A549 (cell line): ENCODE results near the gene COL5A1. TPM values are rescaled to one million over a fixed set of nuclear protein-coding genes. Genes with fewer than 3 reads are reported as not detected.

Experiments
- ATAC-seq, 2 experiments: fragments of 200-7000 bp in 1 of 2; fragments of >200 bp in 1 of 2; cut with Nextera tagmentation in 1 of 2; cut with Tn5 transposase in 1 of 2; 3 replicates each; pipeline versions ENCODE4 v1.8.0 to v1.9.1; 2018 to 2020; ENCODE audit warnings: mild to moderate bottlenecking in 1 of 2, moderate library complexity in 1 of 2
- CTCF ChIA-PET: fragments of 300-600 bp; sonication (Branson Sonifier 250); formaldehyde crosslinking; extraction: SDS; loops from one replicate; lab custom pipeline; 2021; ENCODE audit warnings: antibody characterized with exemption, inconsistent platforms; lab: Yijun Ruan, JAX
- POLR2A ChIA-PET: fragments of 350-600 bp; formaldehyde crosslinking; extraction: SDS; loops from one replicate; lab custom pipeline; 2021; ENCODE audit warnings: antibody characterized with exemption, inconsistent platforms; lab: Yijun Ruan, JAX
- DNase-seq, 2 experiments: peaks; one replicate each; pipeline versions ENCODE4 v3.0.0 to v3.0.0-alpha.2; 2011 to 2016; ENCODE audit warnings: low read depth in 1 of 2, low spot score in 1 of 2
- FAIRE-seq: peaks from 2 replicates; lab custom pipeline; 2011; peaks lifted over from hg19 to GRCh38; lab: Jason Lieb, UNC
- H3K27ac ChIP-seq, 2 experiments: fragments of >200 bp; sonication (Bioruptor Twin); formaldehyde crosslinking; 3 replicates each; pipeline ENCODE4 v1.5.1; 2016 to 2017
- H3K4me1 ChIP-seq: fragments of >200 bp; sonication (Bioruptor Twin); formaldehyde crosslinking; 3 replicates; pipeline ENCODE4 v1.6.1; 2016
- H3K4me2 ChIP-seq: fragments of >200 bp; sonication (Bioruptor Twin); formaldehyde crosslinking; 3 replicates; pipeline ENCODE4 v1.6.1; 2016
- H3K4me3 ChIP-seq: fragments of >200 bp; sonication (Bioruptor Twin); formaldehyde crosslinking; 3 replicates; pipeline ENCODE4 v1.5.1; 2016
- H3K9me3 ChIP-seq: fragments of >200 bp; sonication (Bioruptor Twin); formaldehyde crosslinking; 3 replicates; pipeline ENCODE4 v1.6.1; 2016
- BHLHE40 ChIP-seq: IDR thresholded peaks from 2 replicates; pipeline ENCODE4 v1.6.1; 2012; ENCODE audit warnings: low read depth, low read length, inconsistent platforms
- EHF ChIP-seq: fragments of 250-450 bp; sonication (Bioruptor Pico); IDR thresholded peaks from 2 replicates; pipeline ENCODE4 v1.5.0; 2020; ENCODE audit warnings: mild to moderate bottlenecking
- EHMT2 ChIP-seq: fragments of 200-600 bp; sonication (generic); IDR thresholded peaks from 2 replicates; pipeline ENCODE4 v1.6.1; 2016; ENCODE audit warnings: antibody characterized with exemption, low read depth, mild to moderate bottlenecking, moderate library complexity
- FOSB ChIP-seq: fragments of 250-450 bp; sonication (Bioruptor Pico); IDR thresholded peaks from 2 replicates; pipeline ENCODE4 v1.5.0; 2020; ENCODE audit warnings: mild to moderate bottlenecking, moderate library complexity
- GATA3 ChIP-seq: IDR thresholded peaks from 2 replicates; pipeline ENCODE4 v1.6.1; 2012; ENCODE audit warnings: borderline replicate concordance
- HDAC2 ChIP-seq: fragments of 200-600 bp; sonication (generic); IDR thresholded peaks from 2 replicates; pipeline ENCODE4 v1.6.1; 2016
- HEYL ChIP-seq: fragments of 250-450 bp; sonication (Bioruptor Pico); IDR thresholded peaks from 2 replicates; pipeline ENCODE4 v1.8.0; 2021; ENCODE audit warnings: mild to moderate bottlenecking, moderate library complexity
- HOXA7 ChIP-seq: fragments of 250-450 bp; sonication (Bioruptor Pico); IDR thresholded peaks from 2 replicates; pipeline ENCODE4 v1.5.0; 2020; ENCODE audit warnings: mild to moderate bottlenecking, moderate library complexity
- HOXB5 ChIP-seq: fragments of 250-450 bp; sonication (Bioruptor Pico); IDR thresholded peaks from 2 replicates; pipeline ENCODE4 v1.5.0; 2020; ENCODE audit warnings: mild to moderate bottlenecking, moderate library complexity
- KDM1A ChIP-seq: fragments of 200-600 bp; sonication (generic); IDR thresholded peaks from 2 replicates; pipeline ENCODE4 v1.6.1; 2016; ENCODE audit warnings: low read depth, mild to moderate bottlenecking
- SREBF2 ChIP-seq: fragments of 450-650 bp; IDR thresholded peaks from 2 replicates; pipeline ENCODE4 v1.6.1; 2014; ENCODE audit warnings: mild to moderate bottlenecking, moderate library complexity
- TP53 ChIP-seq: fragments of 250-450 bp; sonication (Bioruptor Pico); IDR thresholded peaks from 2 replicates; pipeline ENCODE4 v1.5.0; 2021; ENCODE audit warnings: mild to moderate bottlenecking, moderate library complexity
- WGBS: methylation state at CpG from one replicate; pipeline ENCODE4 v1.1.6; 2017; ENCODE audit errors: missing lambda C conversion rate; 5-methylcytosine and 5-hydroxymethylcytosine counted together
- polyA plus RNA-seq, 4 experiments: library from polyadenylated mRNA; depleted of rRNA in 3 of 4; stranded (reverse); fragments of >200 nt; fragmentation: RNase III in 1 of 4; extraction: RNeasy Plus Mini Kit Qiagen cat#74134 plus additional on column Dnase treatment in 1 of 4; gene quantifications; 2 replicates in 3 of 4; 3 replicates in 1 of 4; pipeline ENCODE4 v1.2.3, GENCODE V29; 2011 to 2017
- TF ChIP-seq, protein P1 (sequence below): fragments of >200 bp; sonication (Bioruptor Twin); formaldehyde crosslinking; IDR thresholded peaks from 3 replicates; pipeline ENCODE4 v1.5.1; 2016
- TF ChIP-seq, protein P2 (sequence below): fragments of 450-650 bp; IDR thresholded peaks from 2 replicates; pipeline ENCODE4 v1.6.1; 2014; ENCODE audit warnings: antibody characterized with exemption
- TF ChIP-seq, protein P3 (sequence below): fragments of >200 bp; sonication (Bioruptor Twin); formaldehyde crosslinking; IDR thresholded peaks from 3 replicates; pipeline ENCODE4 v1.6.1; 2016

The COL5A1 gene
- polyA plus RNA-seq, 2 of the 4 experiments (the other 2 are of a cell fraction): 16.1 to 67.5 TPM

DNA sequence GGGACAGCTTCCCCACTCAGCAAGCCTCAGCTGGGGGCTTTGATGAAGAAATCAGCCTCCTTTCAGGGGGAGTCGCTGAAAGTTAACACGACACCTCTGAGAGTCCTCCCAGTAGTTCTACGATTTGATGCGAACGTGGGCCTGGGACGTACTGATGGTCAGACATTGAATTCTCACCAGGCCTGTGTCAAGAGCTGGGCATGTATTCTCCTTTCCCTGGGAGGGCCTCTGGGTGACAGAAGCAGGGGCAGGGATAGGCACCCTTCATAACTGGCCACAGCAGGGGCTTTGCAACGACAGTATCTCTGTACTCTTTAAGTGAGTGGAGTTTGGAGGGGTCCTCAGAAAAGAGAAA lies 15.6 kb upstream of the COL5A1 start:
- 91% methylated on average over 6 of the region's 7 CpGs for WGBS
- Histone ChIP-seq H3K9me3 (no peaks in the 10 kb centered on the region), H3K4me3 (no peak overlapping the region), H3K4me1 (peaks cover 45% of the 10 kb centered on the region), H3K4me2 (no peak overlapping the region), H3K27ac (peak overlapping the region; percentile 87 to 88)
- DNase-seq: no peak
- ChIA-PET CTCF (interaction anchor here (2.1 to 2.3 kb wide), 3 partner anchors 17 to 183 kb away, joined by 7 to 11 read pairs (median 9); no protein-coding TSS in a partner anchor), POLR2A (no interaction called here)
- no peak for FAIRE-seq
- no peak for ATAC-seq
- TF ChIP-seq HDAC2 (no peak), EHF (CRISPR knock-in tag) (no peak), KDM1A (no peak), FOSB (CRISPR knock-in tag) (no peak), TP53 (CRISPR knock-in tag) (no peak), HEYL (CRISPR knock-in tag) (no peak)
- TF ChIP-seq, protein P1, sequence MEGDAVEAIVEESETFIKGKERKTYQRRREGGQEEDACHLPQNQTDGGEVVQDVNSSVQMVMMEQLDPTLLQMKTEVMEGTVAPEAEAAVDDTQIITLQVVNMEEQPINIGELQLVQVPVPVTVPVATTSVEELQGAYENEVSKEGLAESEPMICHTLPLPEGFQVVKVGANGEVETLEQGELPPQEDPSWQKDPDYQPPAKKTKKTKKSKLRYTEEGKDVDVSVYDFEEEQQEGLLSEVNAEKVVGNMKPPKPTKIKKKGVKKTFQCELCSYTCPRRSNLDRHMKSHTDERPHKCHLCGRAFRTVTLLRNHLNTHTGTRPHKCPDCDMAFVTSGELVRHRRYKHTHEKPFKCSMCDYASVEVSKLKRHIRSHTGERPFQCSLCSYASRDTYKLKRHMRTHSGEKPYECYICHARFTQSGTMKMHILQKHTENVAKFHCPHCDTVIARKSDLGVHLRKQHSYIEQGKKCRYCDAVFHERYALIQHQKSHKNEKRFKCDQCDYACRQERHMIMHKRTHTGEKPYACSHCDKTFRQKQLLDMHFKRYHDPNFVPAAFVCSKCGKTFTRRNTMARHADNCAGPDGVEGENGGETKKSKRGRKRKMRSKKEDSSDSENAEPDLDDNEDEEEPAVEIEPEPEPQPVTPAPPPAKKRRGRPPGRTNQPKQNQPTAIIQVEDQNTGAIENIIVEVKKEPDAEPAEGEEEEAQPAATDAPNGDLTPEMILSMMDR: no peak
- TF ChIP-seq, protein P2, sequence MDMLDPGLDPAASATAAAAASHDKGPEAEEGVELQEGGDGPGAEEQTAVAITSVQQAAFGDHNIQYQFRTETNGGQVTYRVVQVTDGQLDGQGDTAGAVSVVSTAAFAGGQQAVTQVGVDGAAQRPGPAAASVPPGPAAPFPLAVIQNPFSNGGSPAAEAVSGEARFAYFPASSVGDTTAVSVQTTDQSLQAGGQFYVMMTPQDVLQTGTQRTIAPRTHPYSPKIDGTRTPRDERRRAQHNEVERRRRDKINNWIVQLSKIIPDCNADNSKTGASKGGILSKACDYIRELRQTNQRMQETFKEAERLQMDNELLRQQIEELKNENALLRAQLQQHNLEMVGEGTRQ: no peak
- TF ChIP-seq, all 56 proteins: peak for 0

DNA sequence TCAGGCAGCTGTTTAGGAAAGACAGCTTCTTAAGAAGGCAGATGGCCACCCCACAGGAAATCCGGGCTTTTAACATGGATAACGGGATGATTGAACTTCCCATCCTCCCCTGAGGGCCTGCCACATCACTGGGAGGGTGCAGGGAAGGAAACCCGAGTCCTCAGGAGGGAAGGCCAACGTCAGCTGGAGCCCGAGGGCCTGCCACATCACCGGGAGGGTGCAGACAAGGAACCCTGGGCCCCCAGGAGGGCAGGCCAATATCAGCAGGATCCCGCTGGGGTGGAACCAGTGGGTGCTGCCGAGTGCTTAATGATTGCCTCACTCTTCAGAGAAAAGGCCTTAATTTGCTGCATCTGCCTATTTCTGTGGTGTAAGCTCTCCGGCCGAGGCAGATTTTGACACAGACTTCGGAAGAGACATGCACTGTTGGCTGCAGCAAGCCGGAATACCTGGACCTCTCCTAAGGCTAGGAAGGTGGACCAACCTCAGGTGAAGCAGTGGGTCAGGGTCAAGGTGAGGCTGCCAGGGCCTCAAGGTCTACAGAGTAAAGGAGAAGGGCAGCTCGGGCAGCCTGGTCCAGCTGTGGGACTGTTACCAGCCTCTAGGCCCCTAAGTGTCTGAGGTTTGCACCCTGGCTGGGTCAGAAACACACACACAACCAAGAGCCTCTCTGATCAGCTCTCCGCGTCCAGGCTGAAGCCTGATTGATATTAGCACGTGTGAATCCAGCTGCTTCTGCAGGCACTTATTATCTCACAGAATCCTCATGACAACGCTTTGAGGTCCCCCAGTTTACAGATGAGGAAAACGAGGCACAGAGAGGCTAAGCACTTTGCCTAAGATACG lies 14.8 kb upstream of the COL5A1 start:
- FAIRE-seq (no peak), DNase-seq (no peak)
- Histone ChIP-seq H3K4me2 (no peak overlapping the region), H3K27ac (peak overlapping the region; percentile 87 to 88; a peak in 5 of 6 replicates)
- WGBS: 80% methylated on average over 18 of the region's 19 CpGs
- no peak for TF ChIP-seq HOXA7 (CRISPR knock-in tag)
- TF ChIP-seq, all 56 proteins: peak for 0
- no peak for ATAC-seq
- POLR2A ChIA-PET: no interaction called here
- CTCF ChIA-PET: interaction anchor here (1.0 to 2.6 kb wide), 4 partner anchors 34 to 183 kb away, joined by 3 to 13 read pairs (median 10); no protein-coding TSS in a partner anchor
- no peak overlapping the region for H3K4me3 ChIP-seq
- peaks cover 37% of the 10 kb centered on the region for H3K4me1 ChIP-seq
- H3K9me3 ChIP-seq: no peaks in the 10 kb centered on the region

DNA sequence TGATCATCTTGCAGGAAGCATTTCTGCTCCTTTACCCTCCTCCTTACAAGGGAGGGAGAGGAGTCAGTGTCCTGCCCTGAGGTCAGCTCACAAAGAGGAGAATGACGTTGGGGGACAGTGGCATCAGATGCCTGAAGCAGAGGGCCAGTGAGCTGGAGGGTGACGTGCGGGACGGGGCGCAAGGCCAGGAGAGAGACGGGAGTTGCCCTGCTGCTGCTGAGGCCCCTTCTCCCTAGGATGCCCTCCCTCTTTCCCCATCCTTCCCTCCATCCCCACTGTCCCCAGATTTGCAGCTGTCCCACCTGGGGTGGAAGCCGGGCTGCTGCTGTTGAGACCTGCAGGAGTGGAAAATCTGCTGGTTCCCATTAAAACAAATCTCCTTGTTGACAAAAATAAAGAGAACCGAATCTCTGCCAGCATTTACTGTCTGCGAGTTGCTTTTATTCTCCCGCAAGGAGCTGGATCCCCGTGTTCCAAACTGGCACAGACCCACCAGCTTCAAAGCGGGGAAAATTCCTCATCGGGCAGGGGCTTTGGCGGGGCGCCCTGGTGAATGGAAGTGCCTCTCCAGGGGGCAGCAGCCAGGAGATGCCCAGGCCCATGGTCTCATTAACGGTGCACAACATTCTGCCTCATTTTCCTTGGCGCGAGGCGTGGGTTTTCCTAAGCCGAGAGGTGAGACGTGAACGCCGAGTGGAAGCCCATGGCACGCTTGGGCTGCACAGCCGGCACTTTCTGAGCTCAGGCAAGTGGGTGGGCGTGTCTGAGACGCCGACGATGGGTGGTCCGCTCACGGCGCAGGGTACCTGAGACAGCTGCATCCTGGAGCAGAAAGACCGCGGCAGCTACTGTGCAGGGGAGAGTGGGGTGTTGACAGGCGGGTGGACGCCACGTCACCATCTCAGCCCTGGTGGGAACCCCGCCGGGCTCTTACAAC lies 13.9 kb upstream of the COL5A1 start:
- TF ChIP-seq GATA3 (no peak), BHLHE40 (no peak), KDM1A (no peak), EHMT2 (no peak), SREBF2 (no peak), HOXB5 (no peak)
- TF ChIP-seq, protein P3, sequence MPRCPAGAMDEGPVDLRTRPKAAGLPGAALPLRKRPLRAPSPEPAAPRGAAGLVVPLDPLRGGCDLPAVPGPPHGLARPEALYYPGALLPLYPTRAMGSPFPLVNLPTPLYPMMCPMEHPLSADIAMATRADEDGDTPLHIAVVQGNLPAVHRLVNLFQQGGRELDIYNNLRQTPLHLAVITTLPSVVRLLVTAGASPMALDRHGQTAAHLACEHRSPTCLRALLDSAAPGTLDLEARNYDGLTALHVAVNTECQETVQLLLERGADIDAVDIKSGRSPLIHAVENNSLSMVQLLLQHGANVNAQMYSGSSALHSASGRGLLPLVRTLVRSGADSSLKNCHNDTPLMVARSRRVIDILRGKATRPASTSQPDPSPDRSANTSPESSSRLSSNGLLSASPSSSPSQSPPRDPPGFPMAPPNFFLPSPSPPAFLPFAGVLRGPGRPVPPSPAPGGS: no peak
- TF ChIP-seq, all 56 proteins: peak for 0
- CTCF ChIA-PET: interaction anchor here (1.0 to 2.6 kb wide), 3 partner anchors 33 to 184 kb away, joined by 3 to 13 read pairs (median 9); no protein-coding TSS in a partner anchor
- FAIRE-seq (no peak), DNase-seq (no peak), ATAC-seq (no peak)
- Histone ChIP-seq H3K27ac (peak overlapping the region; percentile 87 to 88; a peak in 5 of 6 replicates), H3K4me3 (no peak overlapping the region), H3K4me2 (no peak overlapping the region), H3K9me3 (no peaks in the 10 kb centered on the region), H3K4me1 (peaks cover 32% of the 10 kb centered on the region)
- 88% methylated on average over 39 of the region's 39 CpGs for WGBS
- POLR2A ChIA-PET: no interaction called here
